Lung microvascular endothelial cell (primary cell): Measurements from ENCODE around the gene EPHB3. TPM values are rescaled to one million over a fixed set of nuclear protein-coding genes. Genes with fewer than 3 reads are reported as not detected.

ENCODE experiments used
- DNase-seq, 2 donors: peaks; one replicate each; pipeline versions ENCODE4 v3.0.0 to v3.0.0-alpha.2; 2010; ENCODE audit warnings: low read depth in 2 of 2
- total RNA-seq: library from RNA; depleted of rRNA; stranded (reverse); fragments of >200 nt; gene quantifications from 2 replicates; pipeline ENCODE4 v1.2.1, GENCODE V29; 2014

The EPHB3 gene
- total RNA-seq: 0.22 and 0.60 TPM in 2 replicates

DNA sequence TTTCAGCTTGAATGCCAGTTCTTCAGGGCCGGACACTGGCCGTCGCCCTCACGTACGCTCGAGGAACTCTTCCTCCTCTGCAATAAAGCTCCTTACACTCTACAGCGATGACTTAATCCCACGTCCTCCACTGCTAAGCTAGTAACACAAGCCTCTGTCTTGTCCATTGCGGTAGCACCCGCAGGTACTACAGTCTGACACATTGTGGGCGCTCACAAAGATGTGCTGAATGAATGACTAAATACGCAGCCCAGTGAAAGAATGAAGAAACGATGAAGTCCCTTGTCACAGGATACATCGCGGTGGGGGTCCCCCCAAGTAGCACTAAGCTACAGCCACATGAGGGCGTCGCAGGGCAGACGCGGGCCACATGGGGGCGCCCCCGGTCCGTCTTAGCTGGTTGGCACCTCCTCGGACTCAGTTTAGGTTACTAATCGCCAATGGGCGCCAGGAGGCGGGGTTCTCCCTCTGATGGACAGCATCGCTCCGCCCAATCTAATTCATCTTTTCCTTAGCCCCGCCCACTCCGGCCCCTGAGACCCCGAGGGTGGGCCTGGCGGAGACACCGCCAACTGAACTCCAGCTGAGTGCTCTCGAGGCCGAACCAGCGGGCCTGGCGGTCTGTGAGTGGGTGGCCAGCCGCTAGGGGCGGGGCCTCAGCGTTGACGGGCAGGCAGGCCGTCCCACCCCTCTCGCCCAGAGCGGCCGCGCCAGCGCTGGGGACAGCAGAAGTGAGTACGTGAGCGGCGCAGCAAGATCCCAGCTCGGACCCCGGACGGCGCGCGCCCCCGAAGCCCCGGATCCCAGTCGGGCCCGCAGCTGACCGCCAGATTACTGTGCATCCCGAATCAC is at the start of gene EPHB3:
Gene EPHB3 (plus strand): TSS at position 725 of the 852 bp plus-strand sequence. CDS start 451 bp downstream, outside the sequence.
- peak; percentile 98 to 99 for DNase-seq

- DNase-seq: no peak
These were observed 49.0 kb upstream of the EPHB3 start for GRCh38 chr3:184512621-184513020.

GRCh38 chr3:184513276-184514170 is 48.1 kb upstream of the EPHB3 start:
- DNase-seq: peak; percentile 80 to 85

GRCh38 chr3:184514171-184514490 is 47.5 kb upstream of the EPHB3 start:
- DNase-seq: peak in 1 of 2 donors; percentile 11

DNA sequence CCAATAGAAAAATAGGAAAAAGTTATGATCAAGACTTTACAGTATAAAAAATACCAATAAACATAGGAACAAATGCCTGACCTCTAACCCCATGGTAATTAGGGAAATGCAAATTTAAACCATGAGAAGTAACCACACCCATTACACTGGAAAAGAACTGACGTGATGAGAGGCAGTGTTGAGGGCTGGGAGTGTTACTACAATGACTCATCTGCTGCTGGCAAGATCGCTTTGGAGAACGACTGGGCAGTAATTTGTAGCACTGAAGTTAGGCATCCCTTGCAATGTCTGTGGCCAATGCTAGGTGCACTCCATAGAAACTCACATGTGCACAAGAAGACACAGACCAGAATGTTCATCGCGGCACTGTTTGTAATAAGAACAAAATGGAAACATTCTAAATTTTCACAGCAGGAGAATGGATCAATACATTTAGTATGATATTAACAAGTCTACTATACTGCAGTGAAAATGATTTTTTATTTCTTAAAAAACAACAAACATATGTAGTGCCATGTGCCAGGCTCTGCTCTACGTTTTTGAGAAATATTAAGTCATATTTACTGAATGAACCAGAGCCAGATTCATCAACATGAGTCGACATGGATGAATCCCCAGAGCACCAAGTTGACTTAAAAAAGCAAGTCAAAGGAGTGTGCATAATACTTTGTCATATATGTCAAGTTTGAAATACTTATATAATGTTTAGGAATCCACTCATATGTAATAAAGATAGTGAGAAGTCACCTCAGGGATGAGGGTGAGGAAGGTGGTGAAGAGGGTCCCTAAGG is 37.6 kb upstream of the EPHB3 start:
- peak; percentile 74 to 82 for DNase-seq

GRCh38 chr3:184524981-184525336 is 36.6 kb upstream of the EPHB3 start:
- peak; percentile 50 to 72 for DNase-seq

DNA sequence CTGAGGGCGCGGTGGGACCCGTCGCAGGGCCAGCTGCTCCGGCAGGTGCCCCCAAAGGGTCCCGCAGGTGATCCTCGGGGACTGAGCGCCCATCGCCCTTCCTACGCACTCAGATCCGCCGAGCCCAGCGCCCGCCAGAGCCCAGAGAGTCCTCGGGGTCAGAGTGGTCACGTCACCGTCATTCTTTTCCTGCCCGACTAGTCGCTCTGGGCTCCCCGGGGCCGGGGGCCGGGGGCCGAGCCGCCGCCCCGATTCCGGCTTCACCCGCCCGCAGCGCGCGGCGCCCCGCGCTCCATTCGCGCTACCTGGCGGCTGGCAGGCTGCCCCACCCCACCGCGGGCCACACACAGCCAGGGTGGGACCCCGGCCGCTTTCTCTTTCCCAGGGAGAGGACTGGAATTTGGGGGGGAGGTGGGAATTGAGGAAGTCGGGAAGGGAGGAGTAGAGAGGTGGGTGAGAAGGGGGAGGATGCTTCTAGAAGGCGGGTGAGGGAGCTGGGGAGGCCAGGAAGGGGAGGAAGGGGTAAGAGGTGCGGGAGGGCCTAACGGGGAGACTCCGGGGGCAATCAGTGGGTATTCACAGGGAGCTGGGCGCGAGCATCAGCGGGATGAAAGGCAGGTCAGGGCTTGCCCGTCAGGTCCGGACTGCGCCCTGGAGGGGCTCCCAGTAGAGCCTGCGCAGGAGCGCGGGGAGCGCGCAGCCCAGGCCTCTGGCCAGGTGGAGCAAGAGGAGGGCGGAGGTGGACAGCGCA is 36.1 kb upstream of the EPHB3 start:
- peak in 1 of 2 donors; percentile 40 for DNase-seq

GRCh38 chr3:184526088-184526433 is 35.5 kb upstream of the EPHB3 start:
- DNase-seq: no peak

- DNase-seq: peak; percentile 60 to 71
These were observed 29.8 kb upstream of the EPHB3 start for GRCh38 chr3:184531626-184532280.

GRCh38 chr3:184532940-184533732 is 28.4 kb upstream of the EPHB3 start:
- no peak for DNase-seq

GRCh38 chr3:184537885-184538665 is 23.5 kb upstream of the EPHB3 start:
- no peak for DNase-seq

DNA sequence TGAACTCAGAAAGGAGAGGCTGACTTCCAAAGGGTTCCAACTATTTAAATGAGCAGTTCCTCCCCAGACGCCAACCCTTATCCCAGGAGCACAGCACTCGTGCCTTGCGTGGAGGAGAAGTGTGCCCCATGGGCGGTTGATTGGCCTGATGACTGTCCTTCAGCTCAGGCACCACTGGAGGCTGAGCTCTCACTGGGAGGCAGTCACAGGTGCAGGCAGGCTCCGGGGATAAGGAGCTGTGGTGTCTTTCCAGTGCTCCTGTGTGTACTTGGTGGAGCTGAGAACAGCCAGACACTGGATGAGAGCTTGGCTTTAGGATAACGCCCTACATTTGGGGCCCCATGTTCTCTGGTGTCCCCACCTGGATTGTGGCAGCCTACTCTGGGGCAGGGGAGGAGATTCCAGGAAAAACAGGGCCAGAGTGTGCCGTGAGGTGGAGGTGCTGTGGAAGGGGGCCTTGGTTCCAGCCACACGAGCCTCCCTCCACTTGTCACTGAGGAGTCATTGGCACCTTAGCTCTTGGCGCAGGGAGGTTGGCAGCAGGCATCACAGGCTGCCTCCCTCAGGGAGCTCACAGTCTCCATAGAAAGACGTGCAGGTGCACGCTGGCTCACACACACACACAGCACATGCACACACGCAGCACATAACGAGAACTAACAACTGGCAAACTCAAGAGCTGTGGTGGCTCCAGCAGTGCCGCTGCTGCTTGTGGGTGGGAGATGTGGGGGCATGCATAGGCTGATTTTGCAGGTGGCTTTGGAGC is 22.7 kb upstream of the EPHB3 start:
- no peak for DNase-seq

DNA sequence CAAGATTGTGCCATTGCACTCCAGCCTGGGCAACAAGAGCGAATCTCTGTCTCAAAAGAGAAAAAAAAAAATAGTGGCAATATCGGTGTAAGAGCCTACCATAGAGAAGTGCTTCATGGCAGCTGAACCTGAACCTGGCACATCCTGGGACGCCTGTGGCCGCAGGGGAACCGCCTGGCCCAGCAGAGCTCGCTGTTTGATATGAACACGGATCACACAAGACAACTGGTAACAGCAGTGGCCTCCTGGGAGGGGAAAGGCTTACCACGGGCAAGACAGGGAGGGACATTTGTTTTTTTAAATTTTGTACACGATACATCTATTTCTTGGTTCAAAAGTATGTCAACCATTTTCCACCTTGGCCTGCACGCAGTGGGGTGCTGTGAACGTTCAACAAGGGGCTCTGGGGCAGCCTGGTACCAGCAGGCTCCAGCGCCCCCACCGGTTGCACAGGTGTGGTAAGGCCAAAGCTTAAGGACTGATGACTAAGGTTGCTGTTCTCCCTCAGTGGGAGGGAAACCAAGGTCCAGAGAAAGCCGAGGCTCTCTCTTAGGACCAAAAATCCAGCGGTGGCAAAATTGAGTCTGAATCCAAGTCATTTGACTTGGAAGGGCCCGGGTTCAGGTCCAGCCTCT is 21.7 kb upstream of the EPHB3 start:
- no peak for DNase-seq

DNA sequence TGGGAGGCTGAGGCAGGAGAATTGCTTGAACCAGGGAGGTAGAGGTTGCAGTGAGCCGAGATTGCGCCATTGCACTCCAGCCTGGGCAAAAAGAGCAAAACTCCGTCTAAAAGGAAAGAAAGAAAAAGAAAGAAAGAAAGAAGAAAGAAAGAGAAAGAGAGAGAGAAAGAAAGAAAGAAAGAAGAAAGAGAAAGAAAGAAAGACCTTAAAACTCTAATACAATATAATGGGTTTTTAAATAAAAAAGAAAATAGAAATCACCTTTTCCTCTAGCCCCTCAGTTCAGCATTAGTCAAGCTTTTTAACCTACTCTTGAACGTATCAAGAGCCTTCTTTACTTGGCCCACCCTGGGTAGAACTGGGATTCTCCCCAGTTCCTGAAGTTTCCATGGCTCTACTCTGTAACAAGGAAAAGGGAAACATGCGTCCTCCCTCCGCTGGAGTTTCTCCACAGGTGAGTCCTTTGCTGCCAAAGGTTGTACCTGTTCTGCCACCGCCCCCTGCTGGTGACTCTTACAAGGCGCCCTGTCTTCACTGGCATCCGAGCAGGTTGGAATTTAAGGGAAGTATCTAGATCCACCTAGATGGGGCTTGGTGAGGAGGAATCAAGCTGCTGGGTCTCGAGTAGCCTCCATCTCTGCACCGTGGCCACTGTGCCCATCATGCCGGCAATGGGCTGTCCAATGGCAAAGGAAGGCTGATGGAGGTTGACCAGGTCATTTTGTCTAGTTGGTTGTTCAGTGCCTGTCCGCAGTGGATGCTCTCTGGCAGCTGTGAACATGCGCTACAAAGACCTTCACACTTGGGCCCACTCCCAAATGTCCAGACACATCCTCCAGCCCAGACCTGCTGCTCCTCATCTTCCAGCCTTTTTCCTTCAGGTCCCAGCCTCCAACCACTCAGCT is 20.6 kb upstream of the EPHB3 start:
- DNase-seq: peak; percentile 62 to 82

DNA sequence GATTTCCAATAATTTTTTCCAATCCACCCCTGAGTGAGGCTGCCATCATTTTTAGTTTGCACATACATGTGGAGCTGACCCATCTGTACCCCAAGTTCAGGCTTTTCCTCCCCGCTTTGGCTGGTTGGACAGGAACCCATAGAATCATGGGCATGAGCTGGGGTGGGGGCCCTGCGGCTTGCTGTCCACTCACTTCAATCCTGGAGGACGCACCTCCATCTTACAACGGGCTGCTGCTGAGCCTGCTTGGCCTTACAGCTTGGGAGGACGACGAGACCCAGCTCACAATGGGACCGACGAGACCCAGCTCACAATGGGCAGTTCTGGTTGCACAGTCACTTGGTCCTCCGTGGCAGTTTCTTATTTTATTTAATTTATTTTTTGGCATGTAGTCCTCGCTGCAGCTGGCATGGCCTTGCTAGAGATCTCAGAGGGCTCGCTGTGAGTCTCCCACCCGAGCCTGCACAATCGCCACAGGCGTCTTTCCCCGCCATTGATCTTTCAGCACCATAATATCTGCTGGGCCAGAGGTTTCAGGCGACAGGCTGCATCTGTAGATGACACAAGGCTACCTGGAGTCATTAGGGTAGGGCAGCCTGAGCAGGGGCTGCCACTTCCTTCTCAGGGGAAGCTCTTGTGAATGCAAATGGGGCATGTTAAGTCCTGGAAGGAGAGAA is 19.6 kb upstream of the EPHB3 start:
- DNase-seq: no peak

DNA sequence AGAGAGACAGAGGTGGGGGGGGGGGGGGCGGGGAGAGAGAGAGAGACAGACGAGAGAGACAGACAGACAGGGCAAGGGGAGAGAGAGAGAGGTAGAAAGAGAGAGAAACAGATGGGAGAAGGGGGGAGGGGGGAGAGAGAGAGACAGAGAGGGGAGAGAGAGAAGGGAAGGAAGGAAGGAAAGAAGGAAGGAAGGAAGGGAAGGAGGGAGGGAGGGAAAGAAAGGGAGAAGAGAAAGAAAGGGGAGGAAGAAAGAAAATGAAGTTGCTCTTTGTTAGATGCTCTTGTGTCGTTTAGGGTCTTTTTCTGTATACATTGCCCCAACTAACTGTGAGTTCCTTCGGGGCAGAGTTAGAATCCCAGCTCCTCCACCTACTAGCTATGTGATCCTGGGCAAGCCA is 19.0 kb upstream of the EPHB3 start:
- DNase-seq: no peak
